Globus pallidus (tissue), 1 donor: ENCODE measurements around the gene SPINK1.
"Not testable (repeated sequence)": the region's sequence is repeated elsewhere in the genome, so short reads cannot be mapped to it uniquely, and the experiment has no call there.

ENCODE experiments used
- DNase-seq: peaks from one replicate; pipeline ENCODE4 v3.0.0-alpha.2; 2015; ENCODE audit warnings: low spot score

Gene SPINK1

DNA sequence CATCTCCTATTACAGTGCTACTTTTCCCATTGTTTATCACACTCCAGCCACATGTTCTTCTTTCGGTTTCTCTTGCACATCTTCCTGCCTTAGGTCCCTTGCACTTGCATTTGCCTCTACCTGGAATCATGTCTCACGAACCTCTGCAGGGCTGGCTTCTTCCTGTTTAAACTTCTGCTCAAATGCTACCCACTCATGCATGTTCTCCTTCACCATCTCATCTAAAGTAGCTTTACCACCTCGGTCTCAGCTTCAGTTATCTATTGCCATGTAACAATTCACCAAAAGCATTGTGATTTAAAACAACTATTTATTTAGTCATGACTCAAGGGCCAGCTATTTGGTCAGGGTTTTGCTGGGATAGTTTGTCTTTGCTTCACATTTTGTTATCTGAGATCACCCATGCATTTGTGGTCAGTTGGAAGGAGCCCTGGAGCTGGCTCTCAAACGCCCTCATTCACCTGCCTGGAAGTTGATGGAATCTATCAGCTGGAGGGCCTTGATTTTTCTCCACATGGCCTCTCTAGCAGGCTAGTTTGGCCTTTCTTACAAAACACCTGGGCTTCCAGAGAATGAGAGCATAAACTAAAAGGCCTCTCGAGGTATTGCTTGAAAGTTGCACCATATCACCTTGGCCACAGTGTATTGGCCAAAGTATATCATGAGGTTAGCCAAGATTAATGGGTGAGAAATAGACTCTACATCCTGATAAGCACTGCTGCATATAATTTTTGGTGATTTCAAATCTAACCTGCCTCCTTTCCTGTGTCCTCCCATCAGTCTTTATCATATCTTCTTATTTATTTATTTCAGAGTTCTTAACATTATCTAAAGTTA, 21.4 kb downstream of the SPINK1 start:
- no peak for DNase-seq

DNA sequence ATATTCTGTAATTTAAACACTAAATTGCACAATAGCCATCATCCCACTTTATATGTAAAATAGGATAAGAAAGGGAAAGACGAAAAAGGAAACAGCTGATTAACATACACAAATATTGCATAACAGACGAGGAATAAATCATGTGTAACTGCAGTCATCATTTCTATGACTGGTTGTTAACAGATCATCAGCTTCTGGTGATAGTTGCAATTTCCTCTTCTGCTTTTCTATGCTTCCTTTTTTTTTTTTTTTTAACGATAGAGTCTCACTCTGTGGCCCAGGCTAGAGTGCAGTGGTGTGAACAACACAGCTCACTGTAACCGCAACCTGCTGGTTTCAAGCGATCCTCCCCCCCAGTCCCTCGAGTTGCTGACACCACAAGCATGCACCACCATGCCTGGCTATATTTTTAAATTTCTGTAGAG, 26.4 kb downstream of the SPINK1 start:
- no peak for DNase-seq

DNA sequence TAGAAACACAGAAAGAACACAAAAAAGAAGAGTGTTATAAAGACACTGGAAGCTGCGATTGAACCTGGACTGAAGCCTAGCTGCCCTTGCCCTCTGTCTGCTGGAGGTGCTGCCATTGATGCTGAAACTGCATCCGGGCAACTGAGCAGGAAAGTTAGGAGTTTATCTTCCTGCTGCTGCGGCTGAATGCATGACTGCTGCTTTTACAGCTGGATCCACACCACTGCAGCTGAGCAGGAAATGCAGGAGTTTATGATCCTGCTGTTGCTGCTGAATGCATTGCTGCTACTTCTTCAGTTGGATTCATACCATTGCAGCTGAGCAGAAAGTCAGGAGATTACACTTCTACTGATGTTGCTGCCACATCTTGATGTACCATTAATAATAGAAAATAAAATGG, 27.1 kb downstream of the SPINK1 start:
- DNase-seq: no peak

DNA sequence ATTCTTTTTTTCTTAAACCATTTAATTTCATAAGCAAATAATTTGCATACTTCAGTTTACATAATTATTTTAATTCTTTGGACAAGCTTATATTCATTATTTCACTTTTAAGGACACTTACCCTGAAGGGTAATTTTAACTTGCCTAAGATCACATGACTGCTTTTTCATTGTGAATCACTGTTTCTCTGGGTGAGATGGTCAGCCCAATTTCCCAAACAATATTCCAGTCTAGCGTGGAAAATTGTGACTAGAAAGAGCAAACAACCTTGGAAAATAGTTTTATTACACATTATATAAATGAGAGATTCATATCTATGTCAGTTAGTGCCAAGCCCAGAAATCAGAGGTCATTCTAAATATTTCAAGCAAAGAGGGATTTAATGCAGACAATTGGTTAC, 27.5 kb downstream of the SPINK1 start:
- DNase-seq: no peak

DNA sequence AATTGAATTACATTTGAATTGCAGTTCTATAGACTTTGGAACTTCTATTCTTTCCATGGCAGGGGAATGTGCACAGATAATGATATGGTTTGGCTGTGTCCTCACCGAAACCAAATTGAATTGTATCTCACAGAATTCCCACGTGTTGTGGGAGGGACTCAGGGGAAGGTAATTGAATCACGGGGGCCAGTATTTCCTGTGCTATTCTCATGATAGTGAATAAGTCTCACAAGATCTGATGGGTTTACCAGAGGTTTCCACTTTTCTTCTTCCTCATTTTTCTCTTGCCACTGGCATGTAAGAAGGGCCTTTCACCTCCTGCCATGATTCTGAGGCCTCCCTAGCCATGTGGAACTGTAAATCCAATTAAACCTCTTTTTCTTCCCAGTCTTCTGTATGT, 28.3 kb downstream of the SPINK1 start:
- not testable (repeated sequence) for DNase-seq

DNA sequence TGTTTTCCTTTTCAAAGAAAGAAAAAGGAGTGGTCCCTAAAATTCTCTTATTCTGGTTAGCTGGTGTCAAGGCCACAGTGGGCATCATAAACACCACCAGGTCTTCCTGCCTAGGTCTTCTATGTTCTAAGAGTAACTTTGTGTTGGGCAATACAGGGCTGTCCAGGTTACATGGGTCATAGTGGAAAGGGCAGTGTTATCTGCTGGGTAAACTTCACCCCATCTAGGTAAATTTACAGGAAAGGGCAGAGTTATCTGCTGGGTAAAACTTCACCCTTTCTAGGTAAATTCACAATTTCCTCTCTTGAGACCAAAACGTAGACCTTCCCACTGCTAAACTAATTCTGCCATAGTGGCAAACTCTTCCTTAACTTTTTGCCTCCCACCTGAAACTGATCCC, 30.0 kb downstream of the SPINK1 start:
- no peak for DNase-seq

DNA sequence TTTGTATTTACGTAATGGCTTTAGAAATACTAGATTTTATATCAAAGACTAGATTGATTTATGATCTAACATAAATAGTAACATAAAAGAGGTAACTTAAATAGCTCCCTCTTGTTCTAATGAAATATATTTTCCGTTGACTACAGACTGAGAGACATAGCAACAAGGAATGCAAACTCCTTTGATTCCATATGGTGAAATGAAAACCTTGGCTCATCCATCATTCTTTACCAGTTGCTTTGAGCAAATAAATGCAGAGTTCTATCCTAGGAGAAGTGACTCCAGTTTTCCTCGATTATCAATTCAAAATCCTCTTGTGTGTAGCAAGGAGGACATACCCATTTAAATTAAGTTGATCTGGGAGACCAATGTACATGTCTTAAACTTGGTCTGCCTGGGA, 31.0 kb downstream of the SPINK1 start:
- no peak for DNase-seq

DNA sequence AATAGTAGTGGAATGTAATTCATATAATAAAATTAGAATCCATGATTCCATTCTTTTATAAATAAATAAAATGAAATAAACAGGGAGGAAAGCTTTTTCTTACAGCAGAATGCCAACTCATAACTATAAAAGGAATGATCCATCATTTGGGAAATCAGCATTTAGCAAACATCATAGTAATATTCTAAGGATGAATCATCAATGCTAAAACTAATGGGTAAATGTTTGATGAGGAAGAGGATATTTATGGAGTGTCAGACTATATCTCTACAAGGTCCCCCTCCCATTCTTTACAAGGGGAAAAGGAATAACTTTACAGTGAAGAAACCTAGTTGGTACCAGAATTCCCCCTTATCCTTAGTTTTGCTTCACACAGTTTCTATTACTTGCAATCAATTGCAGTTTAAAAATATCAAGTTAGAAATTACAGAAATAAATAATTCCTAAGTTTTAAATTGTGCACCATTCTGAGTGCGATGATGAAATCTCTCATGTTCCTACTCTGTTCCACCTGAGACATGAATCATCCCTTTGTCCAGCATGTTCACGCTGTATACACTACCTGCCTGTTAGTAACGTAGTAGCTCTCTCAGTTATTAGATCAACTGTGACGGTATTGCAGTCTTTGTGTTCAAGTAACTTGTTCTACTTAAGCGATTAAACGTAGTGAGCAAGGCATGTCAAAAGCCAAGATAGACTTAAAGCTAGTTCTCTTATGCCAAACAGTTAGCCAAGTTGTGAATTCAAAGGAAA, 34.7 kb downstream of the SPINK1 start:
- DNase-seq: no peak

DNA sequence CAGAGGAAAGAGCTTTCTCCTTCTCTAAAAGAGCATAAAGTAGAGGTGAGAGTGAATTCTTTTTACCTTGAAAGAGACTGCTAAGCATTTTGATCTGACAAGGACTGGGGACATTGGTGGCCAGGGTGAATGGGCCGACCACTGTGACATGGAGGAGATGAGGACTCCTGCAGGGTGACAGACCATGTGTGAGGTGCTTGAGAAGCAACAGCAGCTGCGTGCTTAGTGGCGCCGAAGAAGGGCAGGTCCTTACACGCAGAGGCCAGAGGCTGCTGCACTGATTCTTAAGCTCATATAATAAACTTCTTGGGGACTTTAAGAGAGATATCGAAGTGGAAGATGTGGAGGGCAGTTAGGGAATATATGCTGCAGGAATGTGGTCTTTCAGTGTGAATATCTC, 40.3 kb downstream of the SPINK1 start:
- DNase-seq: no peak

DNA sequence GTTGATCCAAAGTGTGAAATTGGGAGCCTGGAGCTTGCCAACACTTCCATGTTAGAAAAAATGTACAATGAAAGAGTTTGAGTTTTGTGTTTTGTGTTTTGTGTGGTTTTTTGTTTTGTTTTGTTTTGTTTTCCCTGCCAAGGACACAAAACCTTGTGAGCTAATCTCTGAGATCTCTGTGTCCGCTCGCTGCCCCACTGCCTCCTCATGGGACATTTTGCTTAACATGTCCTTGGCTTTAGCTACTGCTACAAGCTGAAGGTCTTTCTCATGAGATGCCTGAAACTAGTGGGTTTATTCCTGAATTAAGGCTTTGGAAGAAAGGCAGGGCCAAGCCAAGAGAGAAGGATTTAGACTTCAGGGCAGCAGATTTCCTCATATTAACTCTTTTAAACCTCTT, 41.7 kb downstream of the SPINK1 start:
- no peak for DNase-seq

DNA sequence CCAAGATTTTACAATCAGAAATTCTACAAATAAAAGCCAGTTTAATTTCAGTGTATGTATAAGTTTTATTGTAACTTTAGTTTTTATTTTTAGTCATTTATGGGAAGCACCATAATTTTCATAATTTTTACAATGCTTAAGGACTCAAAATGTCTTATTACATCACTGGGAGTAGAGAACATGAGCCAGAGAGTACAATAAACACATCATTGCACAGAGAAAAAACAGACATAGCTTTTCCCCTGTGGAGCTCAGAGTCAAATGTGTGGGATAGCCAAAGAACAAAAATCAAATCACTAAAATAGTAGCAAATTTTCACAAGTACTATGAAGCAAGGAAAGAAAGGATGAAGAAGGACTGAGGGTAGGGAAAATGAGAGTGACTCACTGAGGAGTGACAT, 43.4 kb downstream of the SPINK1 start:
- no peak for DNase-seq

DNA sequence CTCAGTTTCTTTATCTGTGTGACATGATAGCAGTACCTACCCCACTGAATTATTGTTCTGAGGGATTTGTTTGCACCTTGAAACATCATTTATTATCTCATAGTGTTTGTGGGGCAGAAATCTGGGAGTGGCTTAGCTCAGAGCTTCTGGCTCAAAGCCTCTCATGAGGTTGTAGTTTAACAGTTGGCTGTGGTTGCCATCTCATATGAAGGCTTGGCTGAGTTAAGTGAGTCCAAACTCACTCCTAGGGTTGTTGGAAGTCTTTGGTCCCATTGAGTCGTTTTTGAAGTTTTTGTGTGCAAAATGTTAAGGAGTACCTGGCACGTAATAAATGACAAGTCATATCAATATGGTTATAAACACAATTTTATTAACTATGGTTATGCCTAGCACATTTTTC, 45.3 kb downstream of the SPINK1 start:
- DNase-seq: no peak

DNA sequence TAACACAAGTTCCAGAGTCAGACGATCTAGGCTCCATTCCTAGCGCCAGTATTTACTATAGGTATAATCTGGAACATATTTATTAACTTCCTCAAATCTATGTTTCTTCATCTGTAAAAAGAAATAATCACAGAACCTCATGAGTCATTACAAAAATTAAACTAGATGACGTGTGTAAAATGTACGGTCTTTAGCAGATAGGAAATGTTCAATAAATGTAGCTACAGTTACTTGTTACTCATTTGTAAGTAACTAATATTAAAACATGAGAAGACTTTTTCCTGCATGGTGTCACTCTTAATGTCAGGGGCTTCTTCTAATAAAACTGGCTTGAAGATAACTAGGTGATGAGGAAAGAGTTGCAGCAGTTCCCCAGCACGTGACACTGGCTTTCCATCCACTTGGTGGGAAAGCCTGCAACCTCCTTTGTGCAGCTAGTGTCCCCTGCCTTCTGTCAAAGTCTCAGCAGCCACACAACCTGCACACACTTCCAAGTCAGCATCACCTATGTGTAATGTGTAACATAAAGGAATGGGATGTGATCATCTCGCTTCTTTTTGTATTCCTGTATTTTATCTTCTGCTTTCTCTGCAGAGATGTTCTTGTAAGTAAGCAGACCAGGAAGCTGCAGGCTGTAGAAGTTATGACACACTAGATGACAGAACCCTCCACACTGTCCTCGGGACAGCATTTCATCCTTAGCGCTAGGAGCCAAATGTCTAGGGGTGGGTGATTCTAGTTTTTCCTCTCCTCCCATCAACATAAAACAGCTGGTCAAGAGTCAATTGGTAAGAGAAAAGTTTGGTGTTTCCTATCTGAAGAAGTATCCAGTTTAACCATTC, 47.1 kb downstream of the SPINK1 start:
- DNase-seq: no peak

DNA sequence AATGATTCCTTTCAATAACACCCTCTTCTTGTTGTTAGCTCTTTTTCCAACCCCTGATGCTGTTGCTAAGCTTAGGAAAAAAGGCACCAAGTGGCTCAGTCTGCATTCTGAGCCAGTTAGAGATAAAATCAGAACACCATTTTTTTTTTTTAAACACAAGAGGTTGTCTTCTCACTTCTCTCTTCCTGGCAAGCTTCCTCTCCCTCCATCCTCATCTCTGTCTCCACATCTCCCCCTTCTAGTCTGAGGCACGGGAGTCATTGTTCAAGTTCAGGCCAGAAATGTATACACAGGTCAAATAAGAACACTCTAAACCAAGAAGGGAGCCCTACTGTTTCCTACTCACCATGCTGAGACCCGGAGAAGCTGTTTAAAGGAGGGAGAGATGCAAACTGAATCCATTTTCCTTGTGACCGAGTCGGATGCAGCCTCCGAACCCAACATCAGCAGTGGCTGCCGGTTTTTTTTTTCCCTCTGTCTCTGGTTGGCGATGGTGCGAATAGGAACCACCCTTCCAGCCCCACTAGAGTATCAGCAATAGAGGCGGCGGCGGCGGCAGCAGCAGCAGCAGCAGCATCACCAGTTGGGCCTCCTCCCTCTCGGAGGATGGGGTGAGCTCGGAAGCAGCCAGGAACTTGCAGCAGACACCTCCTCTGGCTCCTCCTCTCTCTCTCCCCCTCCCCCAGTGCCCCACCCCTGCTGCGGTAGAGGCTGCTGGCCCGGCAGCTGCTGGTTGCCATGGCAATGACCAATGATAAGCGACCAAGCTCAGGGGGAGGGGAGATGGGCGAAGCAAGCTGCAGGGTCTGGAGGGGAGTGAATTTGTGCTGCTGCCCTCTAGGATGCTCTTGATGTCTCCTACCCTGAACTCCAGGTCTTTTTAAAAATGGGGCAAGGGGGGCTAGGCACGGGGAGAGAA, 49.1 kb downstream of the SPINK1 start, which contains the start of gene JAKMIP2:
Gene JAKMIP2 (minus strand): TSS at position 619 of the 919 bp plus-strand sequence. CDS start 110,922 bp downstream, outside the sequence.
- peak; percentile 99 for DNase-seq

DNA sequence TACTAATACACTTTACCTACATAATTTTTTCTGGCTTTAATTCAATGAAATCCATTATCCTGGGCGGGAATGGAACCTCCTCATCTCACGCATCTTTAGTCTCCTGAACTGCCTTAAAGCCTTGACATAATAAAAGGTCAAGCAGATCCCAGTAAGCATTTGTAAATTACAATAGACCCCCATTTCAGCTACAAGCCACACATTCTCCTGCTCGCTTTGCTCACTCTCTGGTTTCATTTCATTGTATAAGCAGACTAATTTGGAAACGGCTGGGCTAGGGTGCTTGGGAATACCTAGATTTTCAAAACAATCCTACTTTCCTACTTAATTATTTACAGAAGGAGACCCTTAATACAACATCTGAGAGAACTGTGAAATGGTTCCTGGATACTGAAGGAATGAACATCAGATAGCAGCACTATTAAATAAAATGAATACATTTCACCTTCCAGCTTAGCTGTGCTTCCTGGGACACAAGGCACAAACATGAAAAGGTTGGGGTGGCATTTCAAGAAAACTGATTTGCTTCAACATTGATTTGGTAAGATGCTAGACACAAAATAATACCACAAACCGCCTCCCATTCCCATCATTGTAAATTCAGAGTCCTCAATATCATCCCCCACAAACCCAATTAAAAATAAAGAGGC, 50.4 kb downstream of the SPINK1 start:
- DNase-seq: no peak

DNA sequence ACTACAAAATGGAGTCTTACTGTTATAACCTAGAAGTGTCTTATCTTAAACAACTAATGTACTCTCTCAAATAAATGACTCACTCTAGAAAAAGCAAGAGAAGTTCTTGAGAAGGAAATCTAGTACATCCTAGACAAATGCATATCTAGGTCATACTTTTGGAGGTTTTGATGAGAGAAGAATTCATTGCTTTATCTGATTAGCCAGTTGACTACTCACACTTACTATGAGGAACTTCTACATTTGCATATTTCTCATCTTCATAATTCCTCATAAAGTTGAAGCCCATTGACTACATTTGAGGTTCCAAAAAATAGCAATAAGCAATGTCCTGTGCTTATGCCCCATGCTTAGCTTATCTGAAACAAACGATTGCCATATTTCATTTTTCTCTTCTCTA, 51.8 kb downstream of the SPINK1 start:
- DNase-seq: no peak

DNA sequence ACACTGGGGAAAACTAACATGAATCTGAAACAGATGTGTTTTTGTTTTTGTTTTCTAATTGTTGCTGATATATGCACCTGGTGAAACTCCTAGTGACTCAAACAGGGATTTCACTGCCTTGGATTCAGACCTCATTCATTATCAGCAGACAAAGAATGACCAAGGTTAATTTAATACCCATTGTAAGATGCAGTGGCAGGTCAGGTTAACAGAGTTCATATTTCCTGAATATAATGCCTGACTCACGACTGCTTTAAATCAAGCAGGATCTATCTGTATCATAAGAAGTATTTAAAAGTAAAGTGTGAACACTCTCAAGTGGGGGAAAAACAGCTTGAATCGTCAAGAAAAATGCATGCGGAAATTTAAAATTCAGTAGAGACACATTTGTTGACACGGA, 54.5 kb downstream of the SPINK1 start:
- no peak for DNase-seq
